DMS53 (cell line): Measurements from ENCODE around the gene PLEKHA4.

ENCODE experiments used
- DNase-seq: peaks from one replicate; lab custom pipeline; 2025; lab: John Stamatoyannopoulos, UW

The PLEKHA4 gene

DNA sequence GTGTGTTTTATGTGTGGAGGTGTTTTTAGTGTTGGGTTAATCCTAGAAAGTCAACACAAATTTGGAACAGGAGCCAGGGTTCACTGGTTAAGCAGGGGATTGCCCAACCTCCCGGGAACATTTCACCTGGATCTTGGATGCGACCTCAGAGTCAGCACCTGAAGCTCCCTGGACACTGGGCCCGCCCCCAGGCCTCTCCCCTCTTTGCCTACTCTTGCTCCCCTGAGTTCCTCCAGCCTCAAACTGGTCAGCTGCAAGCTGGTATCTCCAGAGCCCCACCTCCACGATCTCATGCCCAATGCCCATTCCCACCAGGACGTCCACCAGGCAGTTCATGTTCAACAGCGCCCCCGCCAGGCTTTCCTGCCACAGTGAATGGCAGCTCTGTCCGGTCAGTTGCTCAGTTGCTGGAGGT, 41.8 kb downstream of the PLEKHA4 start:
- peak; percentile 75 for DNase-seq

DNA sequence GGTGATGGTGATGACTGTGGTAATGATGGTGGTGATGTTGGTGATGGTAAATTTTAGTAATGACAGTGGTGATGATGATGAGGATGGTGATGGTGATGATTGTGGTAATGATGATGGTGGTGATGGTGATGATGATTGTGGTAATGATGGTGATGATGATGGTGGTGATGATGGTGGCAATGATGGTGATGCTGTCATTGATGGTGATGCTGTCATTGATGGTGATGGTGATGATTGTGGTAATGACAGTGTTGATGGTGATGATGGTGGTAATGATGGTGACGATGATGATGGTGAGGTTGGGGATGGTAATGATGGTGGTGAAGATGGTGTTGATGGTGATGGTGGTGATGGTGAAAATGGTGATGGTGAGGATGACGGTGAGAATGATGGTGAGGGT, 45.9 kb downstream of the PLEKHA4 start:
- no peak for DNase-seq

DNA sequence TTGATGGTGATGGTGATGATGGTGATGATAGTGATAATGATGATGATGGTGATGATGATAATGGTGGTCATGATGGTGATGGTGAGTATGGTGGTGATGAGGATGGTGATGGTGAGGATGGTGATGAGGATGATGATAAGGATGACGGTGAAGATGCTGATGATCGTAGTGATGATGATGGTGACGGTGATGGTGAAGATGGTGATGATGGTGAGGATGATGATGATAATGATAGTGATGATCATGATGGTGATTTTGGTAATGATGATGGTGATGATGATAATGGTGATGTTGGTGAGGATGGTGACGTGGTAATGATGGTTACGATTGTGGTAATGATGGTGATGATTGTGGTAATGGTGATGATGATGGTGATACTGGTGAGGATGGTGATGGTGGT, 46.8 kb downstream of the PLEKHA4 start:
- no peak for DNase-seq

DNA sequence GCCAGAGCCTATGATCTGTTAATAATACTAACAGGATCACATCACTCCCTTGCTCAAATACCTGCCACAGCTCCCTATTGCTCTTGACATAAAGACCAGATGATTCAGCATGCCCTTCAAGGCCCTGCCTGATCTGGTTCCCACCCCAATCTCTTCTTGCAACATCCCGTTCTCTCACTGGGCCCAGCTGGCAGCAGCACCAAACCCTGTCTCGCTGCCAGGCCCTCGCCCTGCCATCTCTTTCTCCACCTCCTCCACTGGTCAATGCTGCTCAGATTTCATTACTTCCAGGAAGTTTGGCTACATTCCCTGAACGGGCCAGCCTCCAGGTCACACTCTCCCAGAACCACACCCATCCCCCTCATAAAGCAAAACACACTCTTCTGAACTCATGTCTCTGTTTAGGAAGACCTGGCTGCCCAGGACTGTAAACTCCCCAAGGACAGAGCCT, 49.0 kb downstream of the PLEKHA4 start:
- peak; percentile 82 for DNase-seq

DNA sequence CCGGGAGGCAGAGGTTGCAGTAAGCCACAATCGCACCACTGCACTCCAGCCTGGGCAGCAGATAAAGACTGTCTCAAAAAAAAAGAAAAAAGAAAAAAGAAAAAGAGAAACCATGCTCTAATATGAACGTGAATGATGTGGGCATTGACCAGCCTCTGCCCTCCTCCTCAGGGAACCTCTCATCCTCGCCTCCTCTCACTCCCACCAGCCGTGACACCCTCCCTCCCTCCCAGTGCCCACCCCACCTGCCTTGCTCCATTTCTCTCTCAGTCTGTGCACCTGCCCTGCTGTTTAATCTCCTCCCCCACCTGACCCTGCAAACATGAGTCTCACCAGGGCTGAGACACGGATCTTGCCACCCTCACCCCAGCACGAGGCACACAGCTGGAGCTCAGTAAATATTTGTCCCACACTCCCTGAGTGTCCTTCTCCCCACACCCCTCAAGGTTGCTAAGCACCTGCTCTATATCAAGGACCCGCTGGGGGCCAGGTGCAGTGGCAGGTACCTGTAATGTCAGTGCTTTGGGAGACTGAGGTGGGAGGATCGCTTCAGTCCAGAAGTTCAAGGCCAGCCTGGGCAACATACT, 50.1 kb downstream of the PLEKHA4 start:
- peak; percentile 100 for DNase-seq

DNA sequence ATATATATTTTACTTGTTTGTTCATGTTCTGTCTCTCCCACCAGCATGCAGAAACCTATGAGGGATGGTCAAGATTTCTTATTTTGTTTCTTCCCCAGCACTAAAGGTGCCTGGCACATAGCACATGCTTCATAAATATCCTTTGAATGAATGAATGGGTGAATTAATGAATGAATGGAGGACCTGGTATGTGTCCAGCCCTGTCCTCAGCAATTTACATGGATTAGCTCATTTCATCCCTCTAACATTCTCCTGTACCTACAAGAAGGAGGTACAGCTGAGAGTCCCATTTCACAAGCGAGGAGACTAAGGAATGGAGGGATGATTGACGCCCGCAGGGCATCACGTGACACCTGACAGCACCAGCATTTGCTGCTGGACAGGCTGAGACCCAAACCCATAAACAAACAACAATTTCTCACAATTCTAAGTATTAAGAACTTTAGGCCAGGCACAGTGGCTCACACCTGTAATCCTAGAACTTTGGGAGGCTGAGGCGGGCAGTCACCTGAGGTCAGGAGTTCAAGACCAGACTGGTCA, 50.8 kb downstream of the PLEKHA4 start:
- DNase-seq: peak; percentile 55

DNA sequence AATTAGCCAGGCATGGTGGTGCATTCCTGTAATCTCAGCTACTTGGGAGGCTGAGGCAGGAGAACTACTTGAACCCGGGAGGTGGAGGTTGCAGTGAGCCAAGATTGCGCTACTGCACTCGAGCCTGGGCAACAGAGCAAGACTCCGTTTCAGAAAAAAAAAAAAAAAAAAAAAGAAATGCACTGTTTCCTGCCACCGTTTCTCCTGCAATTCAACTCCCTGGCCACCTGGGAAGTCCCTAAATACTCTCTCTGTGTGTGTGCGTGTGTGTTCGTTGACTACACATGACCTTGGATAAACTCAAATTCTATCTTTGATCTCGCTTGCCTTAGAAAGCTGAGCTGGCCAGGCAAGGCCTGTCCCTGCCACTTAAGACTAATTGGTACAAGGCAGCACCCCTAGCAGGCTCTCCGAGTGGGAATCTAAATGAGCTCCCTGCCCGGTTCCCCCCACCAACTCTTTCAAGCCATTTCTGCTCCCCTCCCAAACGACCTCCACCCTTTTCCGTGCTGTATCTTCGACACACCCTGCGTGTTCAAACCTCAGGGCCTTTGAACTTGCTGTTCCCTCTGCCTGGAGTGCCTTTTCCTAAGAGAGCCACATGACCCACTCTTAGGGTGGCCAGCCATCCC, 52.4 kb downstream of the PLEKHA4 start:
- DNase-seq: peak; percentile 95

DNA sequence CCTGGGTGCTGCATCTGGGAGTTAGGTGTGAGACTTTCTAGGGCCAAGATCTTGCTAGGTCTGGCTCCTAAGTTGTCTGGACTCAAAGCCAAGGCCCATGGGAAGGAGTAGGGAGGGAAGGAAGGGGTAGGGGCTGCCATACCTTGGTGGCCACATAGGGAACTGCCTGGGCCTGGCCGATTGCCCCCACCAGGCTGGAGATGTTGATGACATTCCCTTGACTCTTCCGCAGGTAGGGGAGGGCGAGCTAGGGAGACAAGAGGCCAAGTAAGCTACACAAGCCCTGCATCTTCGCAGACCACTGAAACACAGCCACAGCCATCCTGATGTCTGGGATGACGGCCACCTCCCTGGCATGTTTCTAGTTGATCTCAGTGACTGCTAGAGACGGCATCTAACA, 53.5 kb downstream of the PLEKHA4 start:
- DNase-seq: no peak

DNA sequence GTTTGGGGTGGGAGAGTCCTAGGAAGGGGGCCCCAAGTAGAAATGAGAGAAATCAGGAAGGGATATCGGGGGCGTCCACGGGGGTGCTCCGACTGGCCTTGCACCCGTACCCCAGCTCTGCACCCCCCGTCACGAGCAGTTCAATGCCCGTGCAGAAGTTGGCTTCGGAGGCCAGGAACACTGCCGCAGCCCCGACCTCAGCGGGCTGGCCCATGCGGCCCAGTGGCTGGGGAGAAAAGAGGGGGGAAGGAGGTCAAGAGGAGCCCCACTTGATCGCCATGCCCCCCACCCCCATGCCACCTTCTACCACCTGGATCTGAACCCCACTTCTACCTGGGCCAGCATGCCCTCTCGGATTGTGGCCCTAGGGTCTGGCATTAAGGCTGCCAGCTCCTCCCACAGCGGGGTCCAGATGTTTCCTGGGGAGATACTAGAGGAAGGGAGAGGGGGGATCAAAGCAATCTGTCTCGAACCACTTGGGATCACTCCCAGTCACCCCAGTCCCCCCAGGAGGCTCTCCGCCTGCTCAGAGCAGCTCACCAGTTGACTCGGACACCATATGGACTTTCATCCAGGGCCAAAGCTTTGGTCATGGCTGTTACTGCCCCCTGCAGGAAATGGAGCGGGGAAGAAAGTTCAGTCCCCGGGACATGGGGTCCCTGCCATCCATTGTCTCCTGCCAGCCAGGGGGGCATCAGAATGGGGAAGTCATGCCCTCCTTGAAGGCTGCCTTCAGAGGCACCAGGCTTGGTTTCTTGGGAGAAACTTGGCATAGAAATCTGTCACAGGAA, 55.1 kb downstream of the PLEKHA4 start:
- DNase-seq: peak; percentile 28

DNA sequence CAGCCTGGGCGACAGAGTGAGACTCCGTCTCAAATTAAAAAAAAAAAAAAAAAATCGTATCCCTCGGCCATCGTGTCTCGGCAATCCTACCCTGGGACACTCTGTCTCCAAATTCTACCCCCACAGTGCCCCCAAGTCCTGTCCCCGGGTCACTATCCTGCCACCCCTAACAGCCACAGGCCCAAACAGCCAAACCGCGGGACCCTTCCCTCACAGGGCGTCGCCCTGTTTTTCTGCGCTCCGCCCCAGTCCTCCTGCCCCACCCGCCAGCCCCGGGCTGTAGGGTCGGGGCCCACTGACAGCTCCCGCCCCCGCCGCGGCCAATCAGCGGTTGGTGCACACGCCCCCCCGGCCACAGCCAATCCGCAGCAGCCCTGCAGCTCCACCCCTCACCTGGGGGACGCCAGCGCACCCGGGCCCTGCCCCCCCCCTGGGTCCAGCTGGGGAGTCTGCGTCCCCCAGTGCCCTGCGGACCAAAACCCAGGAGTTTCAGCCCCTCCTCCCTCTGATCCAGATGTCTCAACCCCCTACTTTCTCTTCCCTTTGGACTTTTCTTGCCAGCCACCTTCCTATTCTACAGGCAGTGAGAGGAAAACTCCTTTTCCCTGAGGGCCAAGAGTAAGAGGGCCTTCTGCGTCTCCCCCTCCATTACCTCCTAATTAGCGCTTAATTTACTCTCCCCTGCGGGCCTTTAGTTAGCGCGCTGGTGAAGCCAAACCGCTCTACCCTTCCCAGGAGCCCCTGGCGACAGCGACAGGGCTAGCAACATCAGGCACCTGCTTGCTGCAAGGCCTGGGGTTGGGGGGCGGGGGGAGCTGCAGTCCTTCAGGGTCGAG, 56.1 kb downstream of the PLEKHA4 start:
- DNase-seq: peak; percentile 96

DNA sequence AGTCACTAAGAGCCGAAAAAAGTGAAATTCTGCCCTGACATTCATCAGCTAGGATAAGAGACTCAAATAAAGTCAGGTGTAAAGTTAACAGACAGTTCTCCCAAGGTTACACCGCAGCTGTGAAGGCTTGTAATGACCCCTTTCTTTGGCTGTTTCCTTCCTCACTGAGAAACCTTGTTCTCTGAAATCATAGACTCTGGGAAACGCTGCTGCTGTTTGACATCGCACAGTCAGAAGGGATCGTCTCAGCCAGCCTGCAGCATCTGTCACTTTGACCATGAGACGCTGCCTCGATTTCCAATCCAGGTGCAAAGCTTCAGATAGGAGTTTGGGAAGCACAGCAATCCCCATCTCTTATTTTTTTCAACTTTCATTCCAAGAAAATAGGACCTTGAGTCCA, 58.3 kb downstream of the PLEKHA4 start:
- peak; percentile 39 for DNase-seq

DNA sequence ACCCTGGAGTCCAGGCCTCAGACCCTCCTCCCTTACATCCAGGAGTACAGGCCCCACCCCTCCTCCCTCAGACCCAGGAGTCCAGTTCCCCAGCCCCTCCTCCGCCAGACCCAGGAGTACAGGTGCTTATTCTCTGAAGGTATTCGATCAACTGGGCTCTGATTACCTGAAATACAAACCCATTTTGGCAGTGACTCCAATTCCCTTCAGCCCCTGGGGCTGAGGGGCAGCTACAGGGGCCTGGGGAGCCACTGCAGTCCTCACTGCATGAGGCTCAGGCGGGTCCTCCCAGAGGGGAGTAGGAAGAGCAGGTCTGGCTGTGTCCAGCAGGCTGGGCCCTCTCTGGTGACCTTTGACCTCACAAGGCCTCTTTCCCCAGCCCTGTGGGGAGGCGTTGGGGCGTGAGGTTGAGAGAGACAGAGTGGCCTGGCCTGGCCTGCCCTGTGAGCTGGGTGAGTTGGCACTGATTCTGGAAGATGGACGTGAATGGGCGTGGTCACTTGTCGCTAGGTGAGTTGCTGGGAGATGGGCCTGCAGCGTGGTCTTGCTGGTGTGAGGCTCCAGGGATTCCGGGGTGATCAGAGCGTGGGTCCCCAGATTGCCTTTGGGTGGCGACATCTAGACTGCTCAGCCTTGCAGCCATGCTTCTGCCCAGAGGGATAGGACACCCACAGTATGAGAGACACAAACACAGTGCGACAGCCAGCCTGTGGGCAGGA, 60.7 kb downstream of the PLEKHA4 start:
- no peak for DNase-seq

DNA sequence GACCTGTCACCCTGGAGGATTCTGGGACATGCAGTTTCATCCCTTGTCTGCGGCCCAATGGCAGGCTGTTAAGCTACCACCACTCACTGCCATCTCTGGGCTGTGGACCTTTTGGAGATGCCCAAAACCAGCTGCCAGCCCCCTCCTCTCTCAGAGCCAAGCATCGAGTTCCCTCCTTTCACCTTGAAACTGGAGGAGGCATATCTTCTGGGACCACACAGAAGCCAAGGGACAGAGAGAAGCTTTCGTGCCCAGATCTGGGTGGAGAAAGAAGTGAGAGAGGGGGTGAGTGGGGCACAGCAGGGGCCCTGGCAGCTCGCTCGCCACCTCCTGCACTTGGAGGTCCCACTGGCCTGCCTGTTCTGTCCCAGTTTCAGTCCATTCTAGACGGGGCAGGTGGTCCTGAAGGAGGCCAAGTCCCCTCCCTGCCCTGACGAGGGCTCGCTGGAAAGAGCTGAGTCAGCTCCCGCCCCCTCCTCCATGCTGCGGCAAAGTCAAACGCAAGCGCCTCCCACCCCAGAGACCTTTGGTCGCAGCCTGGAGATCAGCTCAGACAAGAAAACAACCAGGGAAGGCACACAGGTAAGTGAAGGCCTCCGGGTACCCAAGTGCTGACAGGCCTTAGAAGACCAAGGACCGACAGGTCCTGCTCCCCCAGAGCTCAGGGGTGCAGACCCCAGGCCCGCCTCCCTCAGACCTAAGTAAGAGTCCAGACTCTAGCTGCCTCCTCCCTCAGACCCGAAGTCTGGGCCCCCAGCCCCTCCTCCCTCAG, 61.4 kb downstream of the PLEKHA4 start:
- no peak for DNase-seq

DNA sequence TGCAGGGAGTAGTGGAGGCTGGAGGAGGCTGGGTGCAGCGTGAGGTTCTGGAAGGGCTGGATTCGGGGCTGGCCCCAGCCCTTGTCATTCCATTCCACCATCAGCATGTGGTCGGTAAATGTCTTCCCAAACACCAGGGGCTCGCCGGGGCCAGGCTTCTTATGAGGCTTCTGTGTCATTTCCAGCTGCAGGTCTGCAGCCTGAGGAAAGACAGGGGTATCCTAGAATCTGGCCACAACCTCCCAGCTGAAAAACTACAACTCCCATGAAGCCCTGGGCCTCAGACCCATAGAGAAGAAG, 61.9 kb downstream of the PLEKHA4 start:
- DNase-seq: peak; percentile 71

DNA sequence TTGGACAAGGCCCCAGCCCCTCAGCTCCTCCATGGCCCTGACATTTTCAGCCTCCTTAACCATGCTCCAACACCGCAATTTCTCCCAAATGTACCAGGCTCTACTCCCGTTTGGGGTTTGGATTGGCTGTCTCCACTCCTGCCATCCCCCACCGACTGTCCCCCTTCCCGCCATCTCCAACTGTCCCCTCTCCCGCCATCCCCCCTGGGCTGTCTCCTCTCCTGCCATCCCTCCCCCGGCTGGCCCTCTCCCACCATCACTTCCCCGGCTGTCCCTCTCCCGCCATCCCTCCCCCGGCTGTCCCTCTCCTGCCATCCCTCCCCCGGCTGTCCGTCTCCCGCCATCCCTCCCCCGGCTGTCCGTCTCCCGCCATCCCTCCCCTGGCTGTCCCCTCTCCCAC, 63.0 kb downstream of the PLEKHA4 start:
- DNase-seq: no peak

DNA sequence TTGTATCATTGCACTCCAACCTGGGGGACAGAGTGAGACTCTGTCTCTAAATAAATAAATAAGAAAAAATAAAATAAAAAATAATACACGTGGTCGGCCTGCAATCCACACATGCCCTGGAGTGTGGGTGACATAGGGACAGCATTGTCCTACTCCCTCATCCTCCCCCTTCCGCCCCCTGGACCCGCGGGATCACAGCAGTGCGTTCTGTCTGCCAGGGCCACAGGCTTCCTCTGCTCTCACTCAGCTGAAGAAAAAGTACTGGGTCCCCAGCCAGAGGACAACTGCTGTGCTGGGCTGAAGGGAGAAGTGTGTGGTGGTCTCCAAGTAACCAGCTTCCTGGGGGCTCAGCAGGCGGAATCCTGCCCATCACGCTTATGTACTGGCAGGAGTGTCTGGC, 63.9 kb downstream of the PLEKHA4 start:
- DNase-seq: no peak

DNA sequence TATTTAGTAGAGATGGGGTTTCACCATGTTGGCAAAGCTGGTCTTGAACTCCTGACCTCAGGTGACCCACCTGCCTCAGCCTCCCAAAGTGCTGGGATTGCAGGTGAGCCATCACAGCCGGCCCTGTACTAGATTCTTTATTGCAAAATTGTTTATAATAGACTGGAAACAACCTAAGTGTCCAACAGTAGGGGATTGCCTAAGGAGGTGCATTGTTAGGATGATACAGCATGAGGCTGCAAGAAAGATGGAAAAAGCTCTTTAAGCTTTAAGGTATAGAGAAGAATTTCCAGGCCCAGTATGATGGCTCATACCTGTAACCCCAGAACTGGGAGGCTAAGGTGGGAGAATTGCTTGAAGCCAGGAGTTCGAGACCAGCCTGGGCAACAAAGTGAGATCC, 65.8 kb downstream of the PLEKHA4 start:
- no peak for DNase-seq

DNA sequence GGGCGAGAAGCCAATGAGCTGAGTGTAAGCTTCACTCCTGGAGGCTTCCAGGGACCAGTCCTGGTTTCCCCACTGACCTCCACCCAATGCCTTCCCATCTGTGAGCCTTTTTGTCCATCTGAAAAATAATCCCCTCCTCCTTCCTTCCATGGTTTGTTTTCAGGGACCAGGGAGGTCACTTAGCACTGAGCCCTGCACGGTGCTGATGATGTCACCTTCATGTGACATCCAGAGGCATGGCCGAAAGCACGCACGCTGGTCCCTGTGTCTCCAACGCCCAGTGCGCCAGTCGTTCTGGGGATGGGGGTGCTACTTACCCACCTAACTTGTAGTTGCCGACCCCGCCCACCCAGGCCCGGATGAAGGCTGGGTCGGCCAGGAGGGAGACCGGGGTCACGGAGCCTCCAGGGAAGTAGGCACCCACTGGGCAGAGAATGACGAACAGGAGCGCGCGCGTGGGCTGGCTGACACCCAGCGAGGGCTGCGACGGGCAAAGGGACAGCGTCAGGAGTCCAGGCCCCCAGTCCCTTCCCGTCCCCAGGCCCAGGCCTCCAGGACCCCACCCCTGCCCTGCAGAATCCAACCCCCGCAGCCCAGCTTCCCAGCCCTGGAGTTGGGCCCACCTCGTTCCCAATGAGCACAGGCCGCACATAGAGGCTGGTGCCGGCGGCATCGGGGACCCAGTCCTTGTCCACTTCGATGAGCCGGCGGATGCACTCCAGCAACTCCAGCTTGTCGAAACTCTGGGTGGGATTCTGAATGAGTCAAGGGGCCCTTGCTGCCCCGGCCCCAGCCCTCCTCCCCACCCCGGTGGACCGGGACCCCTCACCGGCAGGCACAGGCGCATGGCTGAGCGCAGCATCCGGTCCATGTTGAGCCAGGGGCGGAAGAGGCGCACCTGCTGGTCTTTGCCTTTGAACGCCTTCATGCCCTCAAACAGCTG, 68.8 kb downstream of the PLEKHA4 start:
- no peak for DNase-seq

DNA sequence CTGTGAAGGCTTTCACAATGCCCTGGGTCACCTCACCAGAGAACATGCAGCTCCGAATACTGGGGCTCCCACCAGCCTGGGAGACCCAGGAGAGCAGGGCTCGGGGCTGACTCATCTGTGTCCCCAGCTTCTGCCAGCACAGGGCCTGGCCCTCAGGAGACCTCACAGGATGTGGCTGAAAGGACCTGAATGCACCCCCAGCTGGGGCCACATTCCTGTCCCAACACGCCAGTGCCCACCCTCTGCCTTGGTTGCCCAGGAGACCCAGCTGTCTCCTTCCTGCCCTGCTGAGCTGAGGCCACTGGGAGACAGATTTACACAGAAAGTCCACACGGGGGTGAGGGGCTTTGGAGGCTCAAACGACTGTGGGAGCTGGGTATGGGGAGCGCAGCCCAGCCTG, 69.5 kb downstream of the PLEKHA4 start:
- no peak for DNase-seq

DNA sequence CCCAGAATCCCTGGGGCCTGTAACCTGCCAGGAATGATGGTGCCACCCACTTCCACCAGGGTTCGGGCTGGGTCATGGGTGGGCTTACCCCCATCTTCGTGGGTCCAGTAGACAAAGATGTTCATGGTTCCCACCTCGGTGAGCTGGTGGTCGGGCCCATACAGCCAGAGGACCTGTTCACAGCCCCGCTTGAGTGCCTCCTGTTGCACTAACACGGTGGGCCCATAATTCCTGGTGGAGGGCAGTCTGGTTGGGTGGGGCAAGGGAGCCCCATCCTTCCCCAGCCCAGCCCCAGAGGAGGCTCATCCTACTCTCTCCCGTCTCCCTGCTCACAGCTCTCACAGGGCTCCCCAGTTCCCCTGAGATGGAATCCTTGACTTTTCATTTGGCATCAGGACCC, 71.3 kb downstream of the PLEKHA4 start:
- DNase-seq: no peak
